Head of caudate nucleus (tissue), 42 donors: ENCODE results near the gene MUC2.

Experiments
- DNase-seq, 42 donors: peaks; one replicate each; pipeline versions ENCODE4 v3.0.0 to v3.0.0-alpha.2; 2020 to 2021; ENCODE audit warnings: mixed read lengths in 7 of 42
- intact Hi-C: fragments of 100-400 bp; cut with DNase I; formaldehyde crosslinking; loops from one replicate; pipeline ENCODE4 v1.15.0; 2022

The MUC2 gene

GRCh38 chr11:1092145-1092670, 17.5 kb downstream of the MUC2 start:
- intact Hi-C loops: no loop called here
- no peak for DNase-seq

GRCh38 chr11:1092919-1093318, 18.2 kb downstream of the MUC2 start:
- no peak for DNase-seq
- intact Hi-C loops: no loop called here

- no peak for DNase-seq
- intact Hi-C loops: no loop called here
These were observed 25.1 kb downstream of the MUC2 start for GRCh38 chr11:1099519-1100355.

DNA sequence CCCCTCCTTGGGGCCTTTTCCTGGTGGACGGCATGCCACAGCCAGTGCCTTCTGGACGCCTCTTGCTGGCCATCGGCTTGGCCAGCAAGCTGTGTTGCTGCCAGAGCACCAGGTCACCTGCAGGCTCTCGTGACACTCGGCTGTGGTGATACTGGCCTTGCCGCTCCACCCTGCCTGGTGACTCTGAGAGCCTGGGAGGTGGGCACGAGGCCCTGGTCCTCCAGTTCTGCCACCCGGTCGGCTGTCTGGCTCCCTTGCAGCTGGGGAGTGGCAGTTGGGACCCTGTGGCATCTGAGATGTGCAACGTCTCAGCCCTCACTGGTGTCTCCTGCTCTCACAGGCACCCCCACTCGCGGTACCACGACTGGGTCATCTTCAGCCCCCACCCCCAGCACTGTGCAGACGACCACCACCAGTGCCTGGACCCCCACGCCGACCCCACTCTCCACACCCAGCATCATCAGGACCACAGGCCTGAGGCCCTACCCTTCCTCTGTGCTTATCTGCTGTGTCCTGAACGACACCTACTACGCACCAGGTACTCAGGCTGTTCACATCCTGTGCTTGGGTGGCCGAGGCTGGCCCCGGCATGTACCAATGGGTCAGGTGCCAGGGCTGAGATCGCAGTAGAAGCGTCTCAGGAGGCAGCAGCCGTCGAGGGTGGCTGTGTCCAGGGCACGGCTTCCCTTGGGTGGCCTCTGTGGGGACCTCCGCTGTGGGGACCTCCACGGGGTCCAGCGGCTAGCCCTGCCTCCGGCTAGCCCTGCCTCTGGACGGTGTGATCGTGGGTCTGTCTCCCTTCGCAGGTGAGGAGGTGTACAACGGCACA, 26.0 kb downstream of the MUC2 start:
- intact Hi-C loops: no loop called here
- no peak for DNase-seq

- intact Hi-C loops: no loop called here
- no peak for DNase-seq
These were observed 26.8 kb downstream of the MUC2 start for GRCh38 chr11:1101318-1102089.

DNA sequence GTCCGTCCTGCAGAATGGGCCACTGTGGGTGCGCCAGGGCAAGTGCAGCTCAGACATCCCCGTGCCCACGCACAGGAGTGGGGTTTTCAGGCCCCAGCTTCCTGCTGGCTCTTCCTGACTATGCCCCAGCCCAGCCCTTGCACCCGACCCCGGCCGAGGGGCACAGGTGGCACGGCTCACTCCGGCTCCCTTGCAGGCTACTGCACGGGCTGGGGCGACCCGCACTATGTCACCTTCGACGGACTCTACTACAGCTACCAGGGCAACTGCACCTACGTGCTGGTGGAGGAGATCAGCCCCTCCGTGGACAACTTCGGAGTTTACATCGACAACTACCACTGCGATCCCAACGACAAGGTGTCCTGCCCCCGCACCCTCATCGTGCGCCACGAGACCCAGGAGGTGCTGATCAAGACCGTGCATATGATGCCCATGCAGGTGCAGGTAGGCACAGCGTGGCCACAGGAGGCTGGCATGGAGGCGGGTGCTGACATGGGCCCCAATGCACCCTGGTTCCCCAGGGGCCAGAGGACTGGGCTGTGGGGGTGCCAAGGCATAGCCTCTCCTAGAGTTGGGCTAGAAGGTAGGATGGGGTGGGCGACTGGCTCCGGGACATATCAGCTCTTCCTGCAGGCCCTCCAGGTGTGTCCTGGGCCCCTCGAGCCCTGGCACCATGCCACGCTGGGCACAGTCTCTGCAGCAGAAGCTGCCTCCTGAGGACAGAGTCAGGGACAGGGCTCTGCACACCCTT, 27.7 kb downstream of the MUC2 start:
- intact Hi-C loops: no loop called here
- DNase-seq: no peak

DNA sequence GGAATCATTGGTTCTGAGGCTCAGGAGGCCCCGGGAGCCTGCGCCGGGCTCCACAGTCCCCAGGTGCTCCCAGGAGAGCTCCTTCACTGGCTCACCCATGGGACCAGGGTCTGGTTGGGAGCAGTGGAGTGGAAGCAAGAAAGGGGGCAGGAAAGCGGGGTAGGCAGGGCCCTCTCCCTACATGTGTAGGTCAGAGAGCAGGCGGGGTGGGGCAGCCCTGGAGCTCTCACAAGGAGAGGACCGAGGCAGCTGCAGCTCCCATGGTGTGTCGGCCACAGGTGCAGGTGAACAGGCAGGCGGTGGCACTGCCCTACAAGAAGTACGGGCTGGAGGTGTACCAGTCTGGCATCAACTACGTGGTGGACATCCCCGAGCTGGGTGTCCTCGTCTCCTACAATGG, 28.3 kb downstream of the MUC2 start:
- intact Hi-C loops: no loop called here

GRCh38 chr11:1103401-1104360, 29.0 kb downstream of the MUC2 start:
- no peak for DNase-seq
- intact Hi-C loops: no loop called here

More for the DNA sequence above, 28.3 kb downstream of the MUC2 start:
- no peak for DNase-seq

DNA sequence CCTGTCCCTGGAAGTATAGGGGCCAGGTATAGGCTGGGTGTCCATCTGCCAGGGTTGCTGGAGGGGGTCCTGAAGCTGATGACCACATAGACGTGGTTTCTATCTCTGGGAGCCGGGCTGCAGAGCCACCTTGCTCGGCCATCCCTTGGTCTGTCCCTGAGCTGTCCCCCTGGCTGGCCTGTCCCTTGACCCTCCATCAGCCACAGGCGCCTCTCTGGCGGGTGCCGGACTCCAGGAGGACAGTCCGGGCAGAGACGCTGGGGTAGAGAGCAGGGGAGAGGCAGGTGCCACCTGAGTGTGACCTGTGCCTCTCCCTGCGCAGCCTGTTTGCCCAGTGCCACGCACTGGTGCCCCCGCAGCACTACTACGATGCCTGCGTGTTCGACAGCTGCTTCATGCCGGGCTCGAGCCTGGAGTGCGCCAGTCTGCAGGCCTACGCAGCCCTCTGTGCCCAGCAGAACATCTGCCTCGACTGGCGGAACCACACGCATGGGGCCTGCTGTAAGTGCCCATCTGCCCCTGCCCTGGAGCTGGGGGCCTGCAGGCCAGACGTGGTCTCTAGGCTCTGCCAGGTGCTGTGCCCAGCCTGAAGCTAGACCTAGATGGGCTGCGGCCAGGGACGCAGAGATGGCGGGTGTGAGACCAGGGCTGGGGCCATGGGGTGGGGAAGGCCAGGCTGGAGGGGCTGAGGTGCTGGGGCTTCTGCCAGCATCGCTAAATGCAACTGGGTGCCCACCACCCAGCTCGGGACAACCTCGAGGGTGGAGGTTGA, 29.9 kb downstream of the MUC2 start:
- intact Hi-C loops: no loop called here
- DNase-seq: no peak

- intact Hi-C loops: no loop called here
- no peak for DNase-seq
These were observed 30.5 kb downstream of the MUC2 start for GRCh38 chr11:1105183-1105565.

DNA sequence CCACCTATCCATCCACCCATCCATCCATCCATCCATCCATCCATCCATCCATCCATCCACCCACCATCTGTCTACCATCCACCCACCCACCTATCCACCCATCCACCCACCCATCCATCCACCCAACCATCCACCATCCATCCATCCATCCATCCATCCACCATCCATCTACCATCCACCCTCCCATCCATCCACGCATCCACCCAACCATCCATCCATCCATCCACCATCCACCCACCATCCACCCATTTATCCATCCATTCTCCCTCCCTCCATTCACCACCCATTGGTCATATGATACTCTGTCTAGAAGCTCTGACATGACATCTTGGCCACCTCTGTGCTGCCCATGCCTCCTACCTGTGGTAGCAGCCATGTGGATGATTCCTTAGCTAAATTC, 31.7 kb downstream of the MUC2 start:
- intact Hi-C loops: no loop called here
- DNase-seq: no peak

DNA sequence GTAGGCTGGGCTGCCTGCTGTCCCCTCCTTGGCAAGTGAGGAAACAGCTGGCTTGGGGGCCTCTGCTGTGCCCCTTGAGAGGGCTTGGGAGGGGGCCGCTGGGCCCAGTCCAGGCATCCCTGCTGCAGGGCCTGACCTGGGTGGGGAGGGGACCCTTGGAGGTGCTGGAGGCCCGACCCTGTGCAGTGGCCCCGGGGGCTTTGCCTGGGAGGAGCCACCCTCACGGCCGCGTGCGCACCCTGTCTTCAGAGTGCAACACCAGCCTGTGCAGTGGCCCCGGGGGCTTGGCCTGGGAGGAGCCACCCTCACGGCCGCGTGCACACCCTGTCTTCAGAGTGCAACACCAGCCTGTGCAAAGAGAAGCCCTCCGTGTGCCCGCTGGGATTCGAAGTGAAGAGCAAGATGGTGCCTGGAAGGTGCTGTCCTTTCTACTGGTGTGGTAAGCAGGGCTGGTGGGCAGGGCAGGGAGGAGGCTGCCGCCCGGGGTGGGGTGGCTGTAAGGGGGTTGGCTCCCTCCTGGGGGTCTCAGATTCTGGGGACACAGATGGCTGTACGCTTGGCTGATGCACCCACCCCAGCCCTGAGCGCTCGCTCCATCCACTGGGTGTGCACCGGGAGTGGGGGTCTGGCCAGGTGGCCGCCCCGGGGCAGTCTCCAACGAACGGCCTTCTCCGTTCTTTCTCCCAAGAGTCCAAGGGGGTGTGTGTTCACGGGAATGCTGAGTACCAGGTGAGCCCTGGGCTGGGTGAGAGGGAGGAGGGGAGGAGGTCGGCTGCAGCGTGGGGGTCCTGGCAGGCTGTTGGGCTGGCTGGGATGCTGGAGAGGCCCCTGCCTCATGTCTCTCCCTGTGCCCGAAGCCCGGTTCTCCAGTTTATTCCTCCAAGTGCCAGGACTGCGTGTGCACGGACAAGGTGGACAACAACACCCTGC, 32.9 kb downstream of the MUC2 start:
- intact Hi-C loops: no loop called here
- no peak for DNase-seq

DNA sequence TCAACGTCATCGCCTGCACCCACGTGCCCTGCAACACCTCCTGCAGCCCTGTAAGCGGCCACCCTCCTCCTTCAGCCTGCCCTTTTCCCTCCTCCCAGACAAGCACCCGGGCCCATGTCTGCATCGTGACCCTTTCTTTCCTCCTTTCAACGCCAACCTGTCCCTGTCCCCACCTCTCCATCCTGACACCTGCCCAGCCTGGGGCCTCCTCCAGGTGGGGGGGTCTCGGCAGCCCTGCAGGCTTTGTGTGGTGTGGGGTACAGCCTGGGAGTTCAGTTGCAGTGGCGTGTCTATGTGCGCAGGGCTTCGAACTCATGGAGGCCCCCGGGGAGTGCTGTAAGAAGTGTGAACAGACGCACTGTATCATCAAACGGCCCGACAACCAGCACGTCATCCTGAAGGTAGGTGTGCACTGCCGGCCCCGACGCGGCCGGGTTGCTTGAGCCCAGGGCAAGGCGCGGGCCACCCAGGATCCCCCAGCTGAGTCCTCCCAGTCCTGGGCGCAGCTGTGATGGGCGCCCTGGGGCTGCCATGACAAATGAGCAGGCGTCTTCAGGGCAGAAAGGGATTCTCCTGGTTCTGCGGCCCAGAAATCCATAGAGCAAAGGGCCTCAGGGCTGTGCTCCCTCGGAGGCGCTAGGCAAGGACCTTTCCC, 33.7 kb downstream of the MUC2 start:
- DNase-seq: no peak
- intact Hi-C loops: no loop called here

DNA sequence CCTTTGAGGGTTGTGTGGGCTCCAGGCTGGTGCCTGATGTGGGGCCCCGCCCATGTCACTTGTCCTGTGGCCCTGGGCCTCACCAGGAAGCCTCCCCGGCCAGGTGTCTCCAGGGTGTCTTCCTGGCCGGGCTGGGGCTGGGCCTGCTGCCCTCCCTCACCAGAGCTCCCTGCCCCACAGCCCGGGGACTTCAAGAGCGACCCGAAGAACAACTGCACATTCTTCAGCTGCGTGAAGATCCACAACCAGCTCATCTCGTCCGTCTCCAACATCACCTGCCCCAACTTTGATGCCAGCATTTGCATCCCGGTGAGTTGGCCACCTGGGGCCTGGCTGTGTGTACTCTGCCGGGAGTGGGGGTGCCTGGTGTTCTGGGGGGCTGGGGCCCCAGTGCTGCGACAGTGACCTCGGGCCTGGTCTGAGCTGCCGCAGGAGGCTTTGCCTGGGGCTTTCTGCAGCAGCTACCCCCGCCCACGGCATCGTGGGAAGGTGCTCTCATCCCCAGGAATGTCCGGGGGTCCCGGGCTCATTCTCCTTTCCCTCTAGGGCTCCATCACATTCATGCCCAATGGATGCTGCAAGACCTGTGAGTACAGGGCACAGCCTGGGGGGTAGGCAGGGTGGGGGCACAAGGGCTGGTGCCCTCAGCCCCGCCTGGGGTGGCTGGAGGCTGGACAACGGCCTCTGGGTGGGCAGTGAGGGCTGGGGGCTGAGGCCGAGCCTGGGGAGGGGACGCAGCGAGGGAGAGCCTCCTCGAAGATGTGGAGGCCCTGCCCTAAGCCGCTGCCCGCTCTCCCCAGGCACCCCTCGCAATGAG, 34.6 kb downstream of the MUC2 start:
- intact Hi-C loops: no loop called here

More for the DNA sequence above, 34.6 kb downstream of the MUC2 start:
- no peak for DNase-seq
